GM21367 (cell line): ENCODE measurements around the gene KCNAB2.

ENCODE experiments used
- ATAC-seq: cut with Tn5 transposase; IDR thresholded peaks from one replicate; pipeline ENCODE4 v1.9.1; 2021; ENCODE audit not compliant: unreplicated experiment

The KCNAB2 gene

DNA sequence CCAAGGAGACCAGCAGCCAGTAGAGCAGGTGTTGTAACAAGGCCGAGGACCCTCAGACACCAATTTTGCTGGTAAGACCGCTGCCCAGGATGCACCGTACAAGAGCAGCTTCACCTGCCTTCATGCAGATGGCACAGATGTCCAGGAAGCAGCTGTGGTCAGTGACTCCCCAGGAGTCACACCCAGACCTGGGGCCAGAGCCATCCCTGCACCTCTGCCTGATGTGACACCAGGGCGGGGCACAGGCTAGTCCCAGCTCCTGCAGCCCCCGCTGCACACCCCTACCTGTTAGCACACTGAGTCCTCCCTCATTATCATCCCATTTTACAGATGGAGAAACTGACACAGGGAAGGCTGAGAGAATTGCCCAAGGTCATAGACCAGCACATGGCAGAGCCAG is 16.3 kb upstream of the KCNAB2 start:
- no peak for ATAC-seq

DNA sequence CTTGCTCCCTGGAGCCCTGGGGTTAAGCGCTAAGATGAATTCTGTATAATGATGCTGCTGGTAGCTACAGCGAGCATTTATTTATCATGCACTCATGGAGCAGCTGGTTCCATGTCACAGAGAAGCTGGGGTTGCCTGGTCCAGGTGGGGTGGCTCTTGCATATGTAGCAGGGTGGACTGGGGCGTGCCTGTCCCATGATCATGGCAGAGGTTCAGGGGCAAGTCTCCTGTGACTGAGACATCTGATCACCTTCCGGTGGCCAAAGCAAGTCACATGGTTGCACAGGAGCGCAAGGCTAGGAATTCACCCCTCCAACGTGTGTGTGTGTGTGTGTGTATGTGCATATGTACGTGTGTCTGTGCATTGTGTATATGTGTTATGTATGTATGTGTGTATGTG is 15.6 kb upstream of the KCNAB2 start:
- no peak for ATAC-seq

DNA sequence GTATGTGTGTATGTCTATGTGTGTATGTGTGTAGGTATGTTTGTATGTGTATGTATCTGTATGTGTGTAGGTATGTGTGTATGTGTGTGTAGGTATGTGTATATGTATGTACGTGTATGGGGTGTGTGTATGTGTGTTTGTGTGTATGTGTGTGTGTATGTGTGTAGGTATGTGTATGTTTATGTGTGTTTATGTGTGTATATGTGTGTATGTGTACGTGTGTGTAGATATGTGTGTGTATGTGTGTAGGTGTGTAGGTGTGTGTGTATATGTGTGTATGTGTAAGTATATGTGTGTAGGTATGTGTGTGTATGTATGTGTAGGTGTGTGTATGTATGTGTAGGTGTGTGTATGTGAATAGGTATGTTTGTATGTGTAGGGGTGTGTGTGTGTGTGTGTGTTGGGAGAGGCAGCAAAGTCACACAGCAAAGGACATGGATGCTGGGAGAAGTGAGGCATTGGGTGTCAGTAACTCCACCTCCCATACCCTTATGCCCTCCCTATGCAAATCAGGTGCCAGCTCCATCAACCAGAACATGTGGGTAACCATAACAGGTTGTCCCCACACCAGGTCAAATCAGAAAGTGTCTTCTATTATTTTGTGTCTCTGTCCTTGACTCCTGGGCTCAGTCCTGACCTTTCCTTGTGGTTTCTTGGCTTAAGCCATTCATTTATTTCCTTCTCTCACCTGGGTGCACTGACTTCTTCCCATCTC is 15.0 kb upstream of the KCNAB2 start:
- ATAC-seq: no peak

DNA sequence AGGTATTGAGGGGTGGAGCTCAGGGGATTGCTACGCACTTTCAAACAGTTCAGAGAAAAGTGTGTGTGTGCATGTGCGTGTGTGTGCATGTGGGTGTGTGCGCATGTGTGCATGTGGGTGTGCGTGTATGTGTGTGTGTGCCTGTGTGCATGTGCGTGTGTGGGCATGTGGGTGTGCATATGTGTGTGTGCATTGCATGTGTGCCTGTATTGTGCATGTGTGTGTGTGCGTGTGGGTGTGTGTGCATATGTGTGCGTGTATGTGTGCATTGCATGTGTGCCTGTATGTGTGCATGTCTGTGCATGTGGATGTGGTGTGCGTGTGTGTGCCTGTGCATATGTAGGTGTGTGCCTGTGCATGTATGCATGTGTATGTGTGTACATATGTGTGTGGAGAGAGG is 12.6 kb upstream of the KCNAB2 start:
- no peak for ATAC-seq

DNA sequence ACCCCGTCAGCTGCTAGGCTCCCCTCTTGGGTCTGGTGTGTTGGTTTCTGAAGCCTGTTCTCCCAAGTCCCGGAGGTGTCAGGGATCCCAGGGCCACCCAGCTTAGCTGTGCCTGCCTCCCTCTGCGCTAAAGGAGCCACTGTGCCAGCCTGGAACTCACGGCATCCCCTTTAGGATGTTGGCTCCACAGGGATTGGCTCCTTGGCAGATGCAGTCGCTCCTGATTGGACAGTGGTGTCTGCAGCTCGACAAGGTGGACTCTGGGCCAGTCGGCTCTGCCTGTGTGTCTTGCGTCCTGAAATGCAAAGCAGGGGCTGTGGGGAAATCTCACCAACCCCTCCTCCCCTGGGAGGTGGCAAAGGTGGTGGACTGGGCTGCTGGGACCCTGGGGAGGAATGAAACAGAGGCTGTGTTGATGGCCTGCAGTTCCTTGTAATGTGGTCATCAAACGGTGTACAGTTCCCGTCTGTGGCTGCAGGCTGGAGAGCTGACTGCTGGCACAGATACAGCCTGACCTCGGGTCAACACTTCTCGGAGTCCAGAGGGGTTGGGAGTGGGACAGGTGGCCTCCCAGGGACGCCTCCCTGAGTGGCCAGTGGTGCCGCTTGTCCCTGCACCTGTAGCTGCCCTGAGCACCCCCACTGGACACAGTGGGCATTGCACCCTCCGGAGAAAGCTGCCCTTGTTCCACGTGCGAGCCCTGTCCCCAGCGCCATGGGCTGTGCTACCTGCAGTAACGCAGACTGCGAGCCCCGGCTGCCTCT is 11.5 kb upstream of the KCNAB2 start:
- no peak for ATAC-seq

DNA sequence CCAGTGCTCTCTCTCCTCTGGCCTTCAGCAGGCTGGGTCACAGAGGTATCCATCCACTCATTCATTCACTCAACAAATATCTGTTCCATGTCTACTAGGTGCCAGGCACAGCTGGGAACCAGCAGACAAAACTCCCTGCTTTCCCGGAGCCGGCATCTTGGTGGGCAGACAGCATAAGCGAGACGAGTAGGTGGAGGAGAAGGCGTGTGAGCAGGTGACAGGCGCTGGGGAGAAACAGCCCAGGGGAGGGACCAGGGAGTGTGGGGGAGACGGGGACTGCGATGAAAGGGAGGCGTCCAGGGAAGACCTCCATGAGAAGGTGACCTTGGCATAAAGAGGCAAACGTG is 11.0 kb upstream of the KCNAB2 start:
- no peak for ATAC-seq

DNA sequence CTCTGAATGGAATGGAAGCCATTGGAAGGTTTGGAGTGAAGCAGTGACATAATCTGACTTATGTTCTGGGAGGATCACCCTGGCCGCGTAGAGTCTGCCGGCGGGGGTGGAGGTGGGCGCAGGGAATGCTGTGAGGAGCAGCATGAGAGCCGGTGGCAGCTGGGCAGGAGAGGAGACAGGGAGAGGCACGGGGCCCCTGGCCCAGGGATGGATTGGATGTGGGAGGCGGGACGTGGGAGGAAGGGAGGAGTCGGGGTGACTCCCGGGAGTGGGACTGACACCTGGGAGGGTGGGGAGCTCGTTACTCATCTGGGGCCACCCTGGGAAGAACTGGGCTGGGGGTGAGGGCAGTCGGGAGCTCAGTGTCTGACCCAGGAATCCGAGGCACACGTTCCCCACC is 10.4 kb upstream of the KCNAB2 start:
- no peak for ATAC-seq

DNA sequence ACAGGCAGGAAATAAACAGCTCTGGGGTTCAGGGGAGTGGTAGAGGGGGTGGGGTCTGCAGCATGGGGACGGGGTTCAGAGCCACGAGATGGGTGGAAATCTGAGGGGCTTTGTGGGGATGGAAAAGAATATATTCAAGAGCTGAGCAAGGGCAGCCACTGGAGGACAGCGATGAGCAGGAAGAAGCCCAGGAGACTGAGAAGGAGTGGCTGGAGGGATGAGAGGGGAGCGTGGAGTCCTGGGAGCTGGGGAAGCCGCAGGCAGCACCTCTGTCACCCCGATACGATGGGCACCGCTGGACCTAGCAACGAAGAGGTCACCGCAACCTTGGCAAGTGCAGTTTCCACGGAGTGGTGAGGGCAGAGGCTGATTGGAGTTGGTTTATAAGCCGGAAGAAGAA is 10.0 kb upstream of the KCNAB2 start:
- ATAC-seq: no peak

DNA sequence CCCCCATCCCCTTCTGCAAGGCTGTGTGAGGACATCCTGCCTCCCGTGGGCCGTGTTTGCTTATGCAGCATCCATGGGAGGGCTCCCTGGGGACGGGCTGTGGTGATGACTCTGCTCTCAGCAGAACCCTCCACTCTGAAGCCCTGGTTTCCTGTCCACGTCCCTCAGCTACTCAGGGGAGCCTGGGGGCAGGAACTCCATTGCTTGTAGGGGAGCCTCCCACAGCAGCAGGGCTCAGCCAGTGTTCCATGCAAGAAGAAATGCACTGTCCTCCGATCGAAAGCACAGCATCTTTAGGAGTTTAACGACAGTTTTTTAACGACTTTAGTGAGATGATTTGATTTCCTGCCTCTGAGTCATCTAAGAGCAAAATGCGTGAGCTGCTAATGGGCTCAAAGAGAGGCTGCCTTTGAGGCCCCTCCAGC is 8.3 kb upstream of the KCNAB2 start:
- peak; percentile 56 for ATAC-seq

DNA sequence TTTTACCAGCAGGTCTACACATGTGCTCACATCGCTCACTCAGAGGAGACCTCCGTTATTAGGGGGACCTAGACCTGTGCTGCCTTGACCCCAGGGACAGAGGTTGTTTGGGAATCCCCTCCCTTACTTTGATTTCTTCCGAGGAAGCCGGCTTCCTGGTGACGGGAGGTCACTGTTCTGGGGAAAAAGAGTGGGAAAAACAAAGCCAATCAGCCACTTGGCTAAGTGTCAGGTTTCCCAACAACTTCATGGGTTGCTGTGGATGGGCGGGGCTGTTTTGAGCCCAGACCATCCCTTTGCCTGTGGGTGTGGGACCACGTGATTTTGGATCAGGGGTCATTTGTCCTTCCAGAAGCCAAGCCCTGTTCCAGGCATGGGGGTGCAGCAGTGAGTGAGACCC is 7.1 kb upstream of the KCNAB2 start:
- ATAC-seq: no peak

DNA sequence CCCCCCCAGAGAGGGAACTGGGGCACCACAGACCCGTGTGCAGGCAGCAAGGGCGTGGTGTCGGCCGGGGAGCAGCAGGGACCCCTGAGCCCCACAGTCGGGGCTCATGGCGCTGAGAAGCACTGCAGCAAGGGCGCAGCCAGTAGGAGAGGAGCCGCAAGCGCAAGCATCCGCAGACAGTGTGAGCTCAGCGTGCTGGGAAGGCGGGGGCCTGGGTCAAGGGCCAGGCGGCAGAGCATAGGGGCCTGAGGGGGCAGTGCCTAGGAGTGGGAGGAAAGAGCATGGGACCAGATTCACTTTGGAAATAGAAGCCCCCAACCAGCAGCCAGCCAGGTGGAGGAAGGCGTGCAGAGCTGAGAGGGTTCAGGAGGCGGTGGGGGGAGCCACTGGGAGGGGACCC is 6.7 kb upstream of the KCNAB2 start:
- no peak for ATAC-seq

DNA sequence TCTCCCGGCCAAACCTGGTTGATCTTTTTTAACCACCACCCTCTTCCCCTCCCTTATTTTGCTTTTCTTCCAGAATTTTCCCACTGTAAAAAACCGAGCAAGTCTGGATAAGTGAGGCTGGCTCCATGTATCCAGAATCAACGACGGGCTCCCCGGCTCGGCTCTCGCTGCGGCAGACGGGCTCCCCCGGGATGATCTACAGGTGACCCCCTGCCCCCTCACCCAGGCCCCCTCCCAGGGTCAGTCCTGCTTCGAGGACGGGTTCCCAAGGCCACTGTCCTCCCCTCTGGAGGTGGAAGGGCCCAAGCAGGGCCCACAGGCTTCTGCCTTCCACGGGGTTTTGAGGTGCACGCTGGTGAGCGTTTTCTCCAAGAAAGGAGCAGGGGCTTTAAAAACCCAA is 5.2 kb upstream of the KCNAB2 start:
- ATAC-seq: no peak

DNA sequence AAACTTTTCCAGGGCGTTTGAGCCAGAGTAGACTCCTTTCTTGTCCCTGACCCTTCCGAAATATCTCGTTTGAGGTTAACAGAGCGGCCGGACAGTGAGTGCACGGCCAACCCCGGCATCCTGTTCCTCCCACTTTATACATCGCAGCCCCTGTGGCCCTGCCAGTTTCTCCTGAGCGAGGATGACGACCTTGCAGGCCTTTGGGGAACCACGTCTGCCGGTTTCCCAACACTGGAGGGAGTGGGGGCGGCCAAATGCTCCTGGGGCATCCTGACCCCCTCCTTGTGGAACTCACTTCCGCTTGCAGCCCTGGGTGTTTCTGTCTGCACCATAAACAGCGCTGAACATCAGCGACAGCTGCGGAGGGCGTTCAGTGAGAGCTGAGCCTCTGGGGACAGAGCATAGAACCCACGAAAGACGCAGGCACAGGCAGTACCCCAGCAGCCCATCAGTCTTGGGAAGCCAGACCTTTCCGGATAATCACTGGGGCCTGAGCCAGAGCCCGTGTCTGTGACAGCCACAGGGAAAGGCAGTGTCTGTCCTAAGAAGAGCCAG is 4.8 kb upstream of the KCNAB2 start:
- no peak for ATAC-seq

DNA sequence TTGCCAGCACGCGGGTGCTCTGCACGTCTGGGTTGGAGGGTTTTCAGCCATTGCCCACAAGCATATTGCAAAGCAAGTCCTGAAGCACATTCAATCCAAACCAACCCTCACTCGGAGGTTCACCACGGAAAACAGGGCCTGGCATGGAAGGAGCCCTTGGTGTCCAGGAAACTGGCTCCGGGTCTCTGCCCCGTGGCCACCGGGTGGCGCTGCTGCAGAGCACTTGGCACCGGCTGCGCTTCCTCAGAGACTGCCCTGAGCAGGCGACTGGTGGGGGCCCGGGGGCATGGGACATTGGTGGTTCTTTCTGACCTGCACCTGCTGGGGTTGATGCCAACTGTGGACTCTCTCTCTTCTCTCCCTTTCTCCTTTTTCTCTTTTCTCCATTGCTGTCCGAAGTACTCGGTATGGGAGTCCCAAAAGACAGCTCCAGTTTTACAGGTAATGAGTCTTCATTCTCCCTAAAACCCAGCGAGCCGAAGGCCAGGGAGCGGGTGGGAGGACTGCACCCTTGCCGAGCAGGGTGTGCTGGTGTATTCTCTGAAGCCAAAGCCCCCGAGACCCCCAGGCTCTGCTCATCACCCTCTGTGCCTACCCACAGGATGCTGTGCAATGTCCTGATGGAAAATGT is 4.1 kb upstream of the KCNAB2 start:
- no peak for ATAC-seq

DNA sequence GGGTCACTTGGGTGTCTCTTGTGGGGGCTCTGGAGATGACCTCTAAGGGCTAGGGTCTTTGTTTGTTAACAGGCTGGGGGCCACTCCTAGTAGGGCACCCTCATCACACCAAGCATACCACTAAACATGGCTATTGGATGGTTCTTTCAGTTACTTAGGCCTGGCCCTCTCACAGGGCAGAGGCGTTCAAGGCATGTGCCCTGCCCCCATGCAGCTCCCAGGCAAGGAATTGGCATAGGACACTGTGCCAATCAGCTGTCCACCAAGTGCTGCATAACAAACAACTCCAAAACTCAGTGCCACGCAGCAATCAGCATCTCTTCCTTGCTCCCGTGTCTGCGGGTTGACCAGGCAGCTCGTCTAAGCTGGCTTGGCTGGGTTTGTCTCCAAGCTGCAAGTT is 2.1 kb upstream of the KCNAB2 start:
- ATAC-seq: no peak

DNA sequence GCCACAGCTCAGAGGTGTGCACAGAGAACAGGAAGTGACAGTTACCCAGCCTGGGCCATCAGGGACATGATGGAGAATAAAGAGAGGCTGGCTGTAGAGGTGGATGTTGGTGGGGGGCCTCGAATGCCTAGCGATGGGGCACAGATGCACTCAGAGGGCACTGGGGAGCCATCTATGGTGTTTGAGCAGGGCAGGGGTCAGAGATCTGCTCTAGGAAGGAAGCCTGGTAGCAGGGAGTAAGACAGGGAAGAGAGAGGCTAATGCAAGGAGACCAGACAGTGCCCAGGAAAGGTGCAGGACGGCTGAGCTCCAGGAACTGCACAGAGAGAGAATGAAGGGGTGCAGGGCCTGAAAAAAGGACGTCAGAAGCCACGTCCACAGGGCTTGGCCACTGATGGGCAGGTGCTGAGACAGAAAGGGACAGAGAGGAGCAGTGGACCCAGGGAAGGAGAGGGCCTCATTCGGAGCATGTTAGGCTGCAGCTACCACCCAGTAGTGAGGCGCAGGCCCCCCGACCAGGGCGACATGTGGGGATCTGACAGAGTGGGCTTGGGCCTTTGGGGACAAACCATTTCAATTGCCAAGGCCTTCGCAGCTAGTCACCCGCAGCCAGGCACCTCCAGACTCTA is 1.1 kb upstream of the KCNAB2 start:
- ATAC-seq: no peak

DNA sequence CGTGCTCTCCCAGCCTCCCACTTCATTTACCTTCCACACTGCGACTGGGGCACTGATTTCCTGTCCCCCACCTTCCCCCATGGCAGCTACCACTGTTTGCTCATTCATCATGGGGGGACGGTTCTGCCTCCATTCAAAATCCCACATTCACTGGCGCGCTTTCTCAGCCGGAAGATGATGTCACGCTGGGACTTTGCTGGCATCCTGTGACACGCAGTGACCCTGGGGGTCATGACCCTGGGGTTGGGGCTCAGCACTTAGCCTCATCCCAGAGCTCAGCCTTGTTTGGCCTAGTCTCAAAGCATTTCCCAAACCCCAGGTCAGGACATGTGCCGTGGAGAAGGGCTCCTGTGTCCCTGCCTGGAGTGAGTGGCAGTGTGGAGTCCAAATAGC is 582 bp upstream of the KCNAB2 start:
- ATAC-seq: no peak

DNA sequence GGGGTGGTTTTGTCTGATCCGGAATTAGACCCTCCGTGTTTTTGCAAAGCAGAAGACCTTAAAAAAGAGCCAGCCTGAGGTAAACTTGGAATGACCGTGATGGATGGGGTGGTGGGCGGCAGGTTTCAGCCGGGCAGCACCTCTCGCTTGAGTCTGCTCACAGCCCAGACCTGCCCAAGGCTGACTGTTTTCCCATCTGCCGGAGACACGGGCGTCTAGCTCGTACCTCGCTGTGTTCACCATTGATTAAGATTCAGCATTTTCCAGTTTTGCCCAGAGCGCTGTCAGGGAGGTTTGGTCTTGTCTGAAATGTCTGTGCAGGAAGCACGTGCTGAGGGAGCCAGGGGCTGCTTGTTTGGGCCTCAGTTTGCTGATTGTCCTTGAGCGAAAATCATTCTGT is 591 bp downstream of the KCNAB2 start:
- ATAC-seq: no peak

DNA sequence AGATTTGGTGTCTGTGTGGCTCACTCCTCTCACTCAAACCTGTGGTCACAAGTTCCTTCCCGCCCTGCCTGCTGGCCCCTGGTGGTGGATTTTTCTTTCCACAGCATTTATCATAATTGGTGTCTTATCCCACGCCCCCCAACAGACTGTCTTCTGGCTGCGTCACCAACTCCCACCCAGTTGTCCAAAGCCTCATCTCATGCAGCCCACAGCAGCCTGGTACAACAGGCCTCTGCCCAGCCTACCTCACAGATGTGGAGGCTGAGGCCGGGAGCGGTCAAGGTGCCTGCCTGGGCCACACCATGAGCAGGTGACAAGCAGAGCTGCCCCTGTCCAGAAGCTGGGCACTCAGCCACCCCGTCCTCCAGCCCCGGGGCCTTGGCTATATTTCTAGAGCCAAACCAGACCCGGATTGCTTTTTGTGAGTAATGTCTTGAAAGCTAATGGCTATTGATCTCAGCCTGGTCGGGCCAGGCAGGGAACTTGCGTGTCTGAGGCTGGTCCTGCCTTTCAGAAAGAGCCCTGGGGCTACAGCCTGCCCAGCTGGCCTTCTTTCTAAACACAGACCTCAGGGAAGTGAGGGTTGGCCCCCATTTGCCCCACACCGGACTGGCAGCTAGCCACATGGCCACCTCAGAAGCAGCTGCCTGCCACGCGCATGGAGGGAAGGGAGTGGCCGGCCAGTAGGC is 2.6 kb downstream of the KCNAB2 start:
- ATAC-seq: no peak

DNA sequence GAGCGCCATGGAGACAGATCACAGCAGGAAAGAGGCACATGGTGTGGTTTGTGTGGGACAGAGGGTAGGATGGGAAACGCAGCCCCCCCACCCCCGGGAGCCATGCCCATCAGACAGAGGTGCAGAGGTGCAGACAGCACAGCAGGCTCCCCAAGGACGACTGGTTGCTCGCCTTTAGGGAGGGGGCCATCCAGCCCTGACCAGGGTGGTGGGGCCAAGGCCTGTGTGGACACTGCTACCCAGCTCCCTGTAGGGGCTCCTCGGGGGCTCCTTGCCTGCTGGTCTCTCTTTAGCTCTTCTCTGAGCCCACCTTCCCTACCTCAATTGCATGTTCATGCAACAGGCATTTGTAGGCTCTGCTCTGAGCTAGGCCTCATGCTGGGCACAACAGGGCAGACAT is 3.7 kb downstream of the KCNAB2 start:
- no peak for ATAC-seq

DNA sequence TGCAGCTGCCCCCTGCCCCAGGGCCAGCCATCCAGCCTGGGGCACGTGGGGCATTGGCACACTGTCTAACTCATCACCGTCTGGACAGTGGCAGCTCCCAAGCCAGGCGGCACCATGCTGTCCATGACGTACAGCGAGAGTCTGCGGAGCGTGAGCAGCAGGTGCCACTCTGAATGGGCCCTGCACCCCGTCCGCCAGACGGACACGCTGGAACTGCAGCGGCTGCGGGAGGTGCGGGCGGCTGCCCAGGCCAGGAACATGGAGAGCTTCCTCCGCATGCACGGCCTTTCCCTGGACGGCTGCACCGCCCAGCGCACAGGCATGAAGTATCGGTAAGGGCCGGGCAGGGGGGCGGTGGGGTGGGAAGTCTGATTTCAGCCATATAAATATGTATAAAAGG is 5.7 kb downstream of the KCNAB2 start:
- ATAC-seq: no peak
